HCT116 (cell line): ENCODE measurements around the gene PHB1.

Source experiments
- EGR1 ChIP-seq: IDR thresholded peaks from 2 replicates; pipeline ENCODE4 v1.6.1; 2012; ENCODE audit warnings: low read depth
- EZH2 ChIP-seq: fragments of 200-600 bp; sonication (generic); IDR thresholded peaks from 2 replicates; pipeline ENCODE4 v1.6.1; 2017; ENCODE audit warnings: antibody characterized with exemption, mixed run types
- POLR2AphosphoS5 ChIP-seq: IDR thresholded peaks from 2 replicates; pipeline ENCODE4 v1.6.1; 2011; ENCODE audit warnings: mild to moderate bottlenecking, low read depth, low read length, moderate library complexity
- SP1 ChIP-seq: IDR thresholded peaks from 2 replicates; pipeline ENCODE4 v1.6.1; 2012; ENCODE audit warnings: low read depth
- YY1 ChIP-seq: IDR thresholded peaks from 2 replicates; pipeline ENCODE4 v1.6.1; 2011; ENCODE audit warnings: low read length, low read depth, moderate library complexity, mild to moderate bottlenecking; ENCODE audit not compliant: insufficient replicate concordance; ENCODE audit errors: extremely low read depth
- TF ChIP-seq, protein P1 (sequence below), 3 experiments: fragments of 200-600 bp in 1 of 3; sonication (generic) in 1 of 3; IDR thresholded peaks in 2 of 3; conservative IDR thresholded peaks in 1 of 3; 2 replicates each; pipeline ENCODE4 v1.5.1; 2012 to 2017; ENCODE audit warnings: low read depth in 2 of 3, low read length in 2 of 3, antibody characterized with exemption in 1 of 3, borderline replicate concordance in 1 of 3, control low read depth in 1 of 3, mild to moderate bottlenecking in 1 of 3, mixed read lengths in 1 of 3, mixed run types in 1 of 3, moderate library complexity in 1 of 3; ENCODE audit not compliant: insufficient read depth in 1 of 3
- TF ChIP-seq, protein P2 (sequence below): IDR thresholded peaks from 2 replicates; pipeline ENCODE4 v1.6.1; 2012

- TF ChIP-seq, protein P1, sequence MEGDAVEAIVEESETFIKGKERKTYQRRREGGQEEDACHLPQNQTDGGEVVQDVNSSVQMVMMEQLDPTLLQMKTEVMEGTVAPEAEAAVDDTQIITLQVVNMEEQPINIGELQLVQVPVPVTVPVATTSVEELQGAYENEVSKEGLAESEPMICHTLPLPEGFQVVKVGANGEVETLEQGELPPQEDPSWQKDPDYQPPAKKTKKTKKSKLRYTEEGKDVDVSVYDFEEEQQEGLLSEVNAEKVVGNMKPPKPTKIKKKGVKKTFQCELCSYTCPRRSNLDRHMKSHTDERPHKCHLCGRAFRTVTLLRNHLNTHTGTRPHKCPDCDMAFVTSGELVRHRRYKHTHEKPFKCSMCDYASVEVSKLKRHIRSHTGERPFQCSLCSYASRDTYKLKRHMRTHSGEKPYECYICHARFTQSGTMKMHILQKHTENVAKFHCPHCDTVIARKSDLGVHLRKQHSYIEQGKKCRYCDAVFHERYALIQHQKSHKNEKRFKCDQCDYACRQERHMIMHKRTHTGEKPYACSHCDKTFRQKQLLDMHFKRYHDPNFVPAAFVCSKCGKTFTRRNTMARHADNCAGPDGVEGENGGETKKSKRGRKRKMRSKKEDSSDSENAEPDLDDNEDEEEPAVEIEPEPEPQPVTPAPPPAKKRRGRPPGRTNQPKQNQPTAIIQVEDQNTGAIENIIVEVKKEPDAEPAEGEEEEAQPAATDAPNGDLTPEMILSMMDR (IDR thresholded peaks at IDR 0.05 in 2 of 3, conservative IDR thresholded peaks at IDR 0.05 in 1 of 3; ENCODE audit: borderline replicate concordance in 1 of 3, insufficient read depth in 1 of 3, low read depth in 2 of 3, low read length in 2 of 3): no peak
- TF ChIP-seq EZH2 (no peak), YY1 (no peak), POLR2AphosphoS5 (no peak), EGR1 (no peak), SP1 (no peak)
- TF ChIP-seq, protein P2, sequence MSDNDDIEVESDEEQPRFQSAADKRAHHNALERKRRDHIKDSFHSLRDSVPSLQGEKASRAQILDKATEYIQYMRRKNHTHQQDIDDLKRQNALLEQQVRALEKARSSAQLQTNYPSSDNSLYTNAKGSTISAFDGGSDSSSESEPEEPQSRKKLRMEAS: no peak
These were observed 436 bp downstream of the PHB1 start for GRCh38 chr17:49414271-49414621.
